Bronchial epithelial cell (primary cell): Measurements from ENCODE around the gene PATJ. TPM values are rescaled to one million over a fixed set of nuclear protein-coding genes. Genes with fewer than 3 reads are reported as not detected.
A peak's percentile ranks its signal among the peaks of the same experiment; 100 is the strongest.
"Not testable (repeated sequence)": the region's sequence is repeated elsewhere in the genome, so short reads cannot be mapped to it uniquely, and the experiment has no call there.

ENCODE experiments used
- DNase-seq: peaks from one replicate; pipeline ENCODE4 v3.0.0-alpha.2; 2010; ENCODE audit warnings: low read depth
- FAIRE-seq: peaks from 2 replicates; lab custom pipeline; 2011; peaks lifted over from hg19 to GRCh38; lab: Jason Lieb, UNC
- H3K27me3 ChIP-seq: 2 replicates; pipeline ENCODE4 v1.5.1; 2011; ENCODE audit warnings: low read length; ENCODE audit not compliant: control insufficient read depth, insufficient read depth
- H3K36me3 ChIP-seq: 2 replicates; pipeline ENCODE4 v1.5.1; 2011; ENCODE audit warnings: low read length; ENCODE audit not compliant: control insufficient read depth, insufficient read depth
- H3K4me3 ChIP-seq: 2 replicates; pipeline ENCODE4 v1.5.1; 2011; ENCODE audit warnings: mild to moderate bottlenecking, low read depth, low read length, control low read depth
- total RNA-seq: library from RNA; depleted of rRNA; stranded (reverse); fragments of >200 nt; gene quantifications from 2 replicates; pipeline ENCODE4 v1.2.1, GENCODE V29; 2014
- TF ChIP-seq, protein P1 (sequence below): IDR thresholded peaks from 2 replicates; pipeline ENCODE4 v1.5.1; 2011; ENCODE audit warnings: mild to moderate bottlenecking, moderate library complexity, low read length, control low read depth, inconsistent platforms; ENCODE audit not compliant: insufficient read depth, severe bottlenecking

PATJ gene
- total RNA-seq: 46.6 and 71.8 TPM in 2 replicates

DNA sequence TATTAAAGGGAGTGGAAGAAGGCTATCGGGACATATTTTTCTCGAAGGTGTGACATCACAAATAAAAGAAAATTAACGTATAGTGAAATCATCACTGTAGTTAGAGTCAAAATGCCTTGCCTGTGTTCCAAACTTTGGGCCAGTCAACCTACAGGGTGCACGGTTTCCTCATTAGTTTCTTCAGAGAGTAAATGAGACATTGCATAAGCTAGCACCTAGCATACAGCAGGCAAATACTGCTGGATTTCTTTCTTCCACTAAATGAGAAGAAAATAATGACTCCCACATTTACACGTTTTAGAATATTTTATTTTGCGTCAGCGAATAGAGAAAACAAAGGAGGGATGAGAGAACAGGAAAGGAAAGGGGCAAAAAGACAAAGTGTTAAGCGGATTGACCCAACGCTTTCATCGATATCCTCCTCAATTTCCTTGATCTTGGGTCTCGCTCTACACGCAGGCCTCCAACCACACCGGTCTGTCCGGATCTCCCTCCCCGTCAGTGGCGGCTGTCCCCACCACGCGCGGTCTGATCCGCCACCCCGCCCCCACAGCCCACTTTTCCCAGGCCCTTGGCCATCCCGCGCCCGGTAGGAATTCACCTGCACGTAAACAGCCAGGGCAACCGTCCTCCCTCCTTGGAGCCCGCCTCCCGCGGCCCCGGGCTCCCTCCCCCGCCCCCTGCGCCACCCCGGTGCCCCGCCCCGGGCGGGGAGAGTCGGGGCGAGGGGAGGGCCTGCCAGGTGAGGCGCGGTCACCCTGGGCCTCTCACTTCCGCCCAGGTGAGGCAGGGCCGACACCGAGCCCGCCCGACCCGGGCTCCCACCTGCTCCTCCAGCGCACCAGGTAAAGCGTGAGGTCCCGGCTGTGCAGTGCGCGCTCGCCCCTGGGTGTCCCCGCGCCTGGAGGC, at the start of gene PATJ:
Gene PATJ, plus strand, starts transcription at position 770 of the 909 bp plus-strand sequence. CDS start 20,413 bp downstream, outside the sequence.
- H3K4me3 ChIP-seq: peak within 1 kb of the TSS; percentile 92
- H3K36me3 ChIP-seq: no peaks in the 10 kb centered on the region
- TF ChIP-seq, protein P1, sequence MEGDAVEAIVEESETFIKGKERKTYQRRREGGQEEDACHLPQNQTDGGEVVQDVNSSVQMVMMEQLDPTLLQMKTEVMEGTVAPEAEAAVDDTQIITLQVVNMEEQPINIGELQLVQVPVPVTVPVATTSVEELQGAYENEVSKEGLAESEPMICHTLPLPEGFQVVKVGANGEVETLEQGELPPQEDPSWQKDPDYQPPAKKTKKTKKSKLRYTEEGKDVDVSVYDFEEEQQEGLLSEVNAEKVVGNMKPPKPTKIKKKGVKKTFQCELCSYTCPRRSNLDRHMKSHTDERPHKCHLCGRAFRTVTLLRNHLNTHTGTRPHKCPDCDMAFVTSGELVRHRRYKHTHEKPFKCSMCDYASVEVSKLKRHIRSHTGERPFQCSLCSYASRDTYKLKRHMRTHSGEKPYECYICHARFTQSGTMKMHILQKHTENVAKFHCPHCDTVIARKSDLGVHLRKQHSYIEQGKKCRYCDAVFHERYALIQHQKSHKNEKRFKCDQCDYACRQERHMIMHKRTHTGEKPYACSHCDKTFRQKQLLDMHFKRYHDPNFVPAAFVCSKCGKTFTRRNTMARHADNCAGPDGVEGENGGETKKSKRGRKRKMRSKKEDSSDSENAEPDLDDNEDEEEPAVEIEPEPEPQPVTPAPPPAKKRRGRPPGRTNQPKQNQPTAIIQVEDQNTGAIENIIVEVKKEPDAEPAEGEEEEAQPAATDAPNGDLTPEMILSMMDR: no peak
- no peaks in the 10 kb centered on the region for H3K27me3 ChIP-seq
- DNase-seq (peak; percentile 67), FAIRE-seq (no peak)

DNA sequence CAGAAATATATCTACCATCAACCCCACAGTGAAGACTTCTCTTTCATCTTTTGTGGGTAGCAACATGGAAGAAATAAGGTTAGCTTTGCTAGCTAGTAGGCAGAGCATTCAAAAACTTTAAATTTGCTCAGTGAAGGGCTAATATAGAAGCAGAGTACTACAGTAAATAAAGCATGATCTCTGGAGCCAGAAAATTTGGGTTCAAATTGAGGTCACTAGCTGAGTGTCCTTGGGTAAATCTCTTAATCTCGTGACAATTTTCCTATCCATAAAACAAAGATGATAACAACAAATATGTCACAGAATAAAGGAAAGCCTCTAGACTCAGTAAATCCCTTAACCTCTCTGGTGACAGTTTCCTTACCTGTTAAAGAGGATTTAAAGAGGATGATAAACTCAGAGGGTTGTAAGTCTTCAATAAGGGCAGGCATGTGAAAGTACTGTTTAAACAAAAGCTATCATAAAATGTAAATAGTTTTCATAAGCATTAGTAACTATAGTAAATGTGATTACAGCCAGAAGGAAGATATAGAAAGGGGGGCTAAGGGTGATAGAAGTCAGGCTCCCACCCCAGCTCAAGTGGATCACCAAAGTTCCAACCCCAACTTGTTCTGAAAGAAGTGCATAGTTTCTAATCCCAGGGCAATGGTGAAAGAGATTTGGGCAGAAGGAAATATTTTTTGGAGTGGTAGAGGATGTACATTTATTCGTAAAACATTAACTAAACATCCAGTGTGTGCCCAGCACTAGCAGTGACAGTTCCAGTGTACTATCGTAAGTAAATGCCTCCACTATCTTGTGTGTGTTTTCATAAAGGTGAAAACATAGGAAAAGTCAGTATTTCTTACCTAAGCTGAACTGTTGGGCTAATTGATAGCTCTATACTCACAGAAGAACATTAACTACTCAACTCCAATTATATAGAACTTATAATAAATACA, 42.1 kb upstream of the PATJ start:
- Histone ChIP-seq H3K36me3 (peaks cover 4% of the 10 kb centered on the region), H3K27me3 (no peaks in the 10 kb centered on the region), H3K4me3 (no peak overlapping the region)
- FAIRE-seq (no peak), DNase-seq (no peak)
- TF ChIP-seq, protein P1: no peak

- H3K36me3 ChIP-seq: peaks cover 5% of the 10 kb centered on the region
- H3K27me3 ChIP-seq: no peaks in the 10 kb centered on the region
- no peak for DNase-seq
- no peak for FAIRE-seq
- TF ChIP-seq, protein P1: no peak
- H3K4me3 ChIP-seq: no peak overlapping the region
Observed at GRCh38 chr1:61708953-61709907, 33.0 kb upstream of the PATJ start.

- Histone ChIP-seq H3K4me3 (no peak overlapping the region), H3K36me3 (peaks cover 4% of the 10 kb centered on the region), H3K27me3 (no peaks in the 10 kb centered on the region)
- DNase-seq (no peak), FAIRE-seq (no peak)
- TF ChIP-seq, protein P1: no peak
Observed at GRCh38 chr1:61709908-61710289, 32.4 kb upstream of the PATJ start.

- not testable (repeated sequence) for H3K4me3 ChIP-seq, H3K27me3 ChIP-seq, FAIRE-seq, H3K36me3 ChIP-seq
- DNase-seq: peak; percentile 47
Observed at GRCh38 chr1:61711257-61711656, 31.0 kb upstream of the PATJ start.
